PC-9 (cell line): ENCODE results near the gene SPACDR. TPM values are rescaled to one million over a fixed set of nuclear protein-coding genes. Genes with fewer than 3 reads are reported as not detected.

Experiments used
- BruUV-seq: library from RNA; stranded (reverse); fragments of 400-500 nt; replicated peaks from 2 replicates; lab custom pipeline; 2021; lab: Mats Ljungman, UMichigan
- CTCF ChIA-PET: fragments of 300-600 bp; sonication (Branson Sonifier 250); formaldehyde crosslinking; loops from one replicate; lab custom pipeline; 2022; ENCODE audit warnings: antibody characterized with exemption; lab: Charles Lee
- POLR2A ChIA-PET: fragments of 300-600 bp; sonication (Branson Sonifier 250); formaldehyde crosslinking; loops from one replicate; lab custom pipeline; 2022; ENCODE audit warnings: antibody characterized with exemption; ENCODE audit not compliant: unreplicated experiment; lab: Charles Lee
- DNase-seq, 2 experiments: peaks; one replicate each; pipeline versions ENCODE4 v3.0.0 to v3.0.0-alpha.2; 2015 to 2022; ENCODE audit warnings: mixed read lengths in 1 of 2
- H2AFZ ChIP-seq: fragments of 200-600 bp; sonication (generic); 2 replicates; pipeline ENCODE4 v1.8.1; 2017; ENCODE audit warnings: antibody characterized with exemption
- H3F3A ChIP-seq: fragments of 200-600 bp; sonication (generic); 2 replicates; pipeline ENCODE4 v1.8.1; 2017; ENCODE audit warnings: antibody characterized with exemption, mild to moderate bottlenecking, low read depth; ENCODE audit not compliant: insufficient read depth
- H3K27ac ChIP-seq: fragments of 200-600 bp; sonication (generic); 2 replicates; pipeline ENCODE4 v1.6.1; 2016; ENCODE audit warnings: mixed run types
- H3K27me3 ChIP-seq: fragments of 200-600 bp; sonication (generic); 2 replicates; pipeline ENCODE4 v1.6.1; 2016; ENCODE audit warnings: low read depth, mixed run types; ENCODE audit not compliant: insufficient read depth
- H3K36me3 ChIP-seq: fragments of 200-600 bp; sonication (generic); 2 replicates; pipeline ENCODE4 v1.6.1; 2016; ENCODE audit warnings: low read depth, mixed run types
- H3K4me1 ChIP-seq: fragments of 200-600 bp; sonication (generic); replicated peaks from 2 replicates; pipeline ENCODE4 v1.6.1; 2016; ENCODE audit warnings: mixed run types; ENCODE audit not compliant: insufficient read depth
- H3K4me2 ChIP-seq: fragments of 200-600 bp; sonication (generic); 2 replicates; pipeline ENCODE4 v1.6.1; 2017; ENCODE audit warnings: mixed run types
- H3K4me3 ChIP-seq: fragments of 200-600 bp; sonication (generic); 2 replicates; pipeline ENCODE4 v1.6.1; 2016; ENCODE audit warnings: mixed run types
- H3K79me2 ChIP-seq: fragments of 200-600 bp; sonication (generic); 2 replicates; pipeline ENCODE4 v1.6.1; 2017; ENCODE audit warnings: low read depth, mixed run types
- H3K9me2 ChIP-seq: fragments of 200-600 bp; sonication (generic); 2 replicates; pipeline ENCODE4 v1.8.1; 2017; ENCODE audit warnings: mild to moderate bottlenecking; ENCODE audit not compliant: insufficient read depth
- H3K9me3 ChIP-seq: fragments of 200-600 bp; sonication (generic); 2 replicates; pipeline ENCODE4 v1.8.1; 2016; ENCODE audit warnings: low read depth; ENCODE audit not compliant: insufficient read depth
- H4K20me1 ChIP-seq: fragments of 200-600 bp; sonication (generic); 2 replicates; pipeline ENCODE4 v1.8.1; 2017; ENCODE audit not compliant: insufficient read depth
- CTCF ChIP-seq: fragments of 200-600 bp; sonication (generic); conservative IDR thresholded peaks from 2 replicates; pipeline ENCODE4 v1.6.1; 2017; ENCODE audit warnings: mixed run types, antibody characterized with exemption, mild to moderate bottlenecking, moderate library complexity
- EZH2 ChIP-seq: fragments of 200-600 bp; sonication (generic); IDR thresholded peaks from 2 replicates; pipeline ENCODE4 v1.8.0; 2017; ENCODE audit warnings: antibody characterized with exemption, low read depth
- intact Hi-C: fragments of 100-400 bp; cut with micrococcal nuclease; formaldehyde crosslinking; loops from one replicate; pipeline ENCODE4 v1.10.0; 2022; ENCODE audit not compliant: unreplicated experiment
- total RNA-seq: library from RNA; stranded (reverse); gene quantifications from 2 replicates; pipeline ENCODE4 v1.2.3, GENCODE V29; 2021

Gene SPACDR
- total RNA-seq, 1 experiment from 2014 or later, result 1.4 TPM

- H2AFZ ChIP-seq, result no peak overlapping the region
- no peak overlapping the region for H3K4me3 ChIP-seq
- no peak for TF ChIP-seq EZH2
- TF ChIP-seq CTCF, result no peak
- no peak overlapping the region for H3K4me2 ChIP-seq
- no peaks in the 10 kb centered on the region for H3K79me2 ChIP-seq
- no TSS peak for BruUV-seq
- H3K9me3 ChIP-seq, result no peaks in the 10 kb centered on the region
- no peaks in the 10 kb centered on the region for H3K4me1 ChIP-seq
- intact Hi-C loops, result no loop called here
- DNase-seq, result no peak
- no peak overlapping the region for H3K27ac ChIP-seq
- H3K9me2 ChIP-seq, result no peaks in the 10 kb centered on the region
- H3K27me3 ChIP-seq, result no peaks in the 10 kb centered on the region
- 0 out of 2 replicates have a peak, but pooled peaks cover 4% of the 10 kb centered on the region for H4K20me1 ChIP-seq
- CTCF ChIA-PET, result no interaction called here
- H3F3A ChIP-seq, result peaks cover 14% of the 10 kb centered on the region; the same call in 1 of the 2 replicates
- POLR2A ChIA-PET, result no interaction called here
- H3K36me3 ChIP-seq, result no peaks in the 10 kb centered on the region
Measured at GRCh38 chr7:100471021-100471420, 7.0 kb upstream of the SPACDR start.

GRCh38 chr7:100469227-100470044 is 5.4 kb upstream of the SPACDR start:
- Histone ChIP-seq H3F3A (peaks cover 8% of the 10 kb centered on the region; the same call in 1 of the 2 replicates), H3K27me3 (no peaks in the 10 kb centered on the region), H3K4me1 (no peaks in the 10 kb centered on the region), H3K27ac (no peak overlapping the region), H3K9me2 (no peaks in the 10 kb centered on the region), H2AFZ (no peak overlapping the region), H3K4me3 (no peak overlapping the region), H3K4me2 (no peak overlapping the region), H3K36me3 (no peaks in the 10 kb centered on the region), H3K79me2 (no peaks in the 10 kb centered on the region), H4K20me1 (no peaks in the 10 kb centered on the region), H3K9me3 (no peaks in the 10 kb centered on the region)
- ChIA-PET POLR2A (interaction anchor here (0.6 to 0.7 kb wide), 3 partner anchors 258 to 745 kb away, joined by 3 to 15 read pairs (median 7); no protein-coding TSS in a partner anchor), CTCF (interaction anchor here (0.5 to 1.3 kb wide), 14 partner anchors 9 to 1060 kb away, joined by 3 to 18 read pairs (median 4); partner anchors contain the start of genes BUD31 and TSC22D4)
- intact Hi-C loops, result loop anchor here (1.0 to 5.0 kb wide), 3 partner anchors 90 to 383 kb away; partner anchors contain the start of genes GIGYF1 and SLC12A9
- peak; percentile 54 to 85 for DNase-seq
- TF ChIP-seq CTCF, result peak; percentile 88
- TF ChIP-seq EZH2, result no peak
- no TSS peak for BruUV-seq

- H3K4me2 ChIP-seq, result no peak overlapping the region
- BruUV-seq, result no TSS peak
- no peaks in the 10 kb centered on the region for H3K36me3 ChIP-seq
- intact Hi-C loops, result loop anchor here (5.0 kb wide), 1 partner anchor 224 kb away; the partner anchor contains the start of gene GIGYF1
- ChIA-PET CTCF (interaction anchor here (0.7 kb wide), 1 partner anchor 107 kb away, joined by 3 read pairs; no protein-coding TSS in a partner anchor), POLR2A (no interaction called here)
- no peak for DNase-seq
- H3K9me3 ChIP-seq, result no peaks in the 10 kb centered on the region
- no peaks in the 10 kb centered on the region for H3K9me2 ChIP-seq
- TF ChIP-seq EZH2, result no peak
- no peak for TF ChIP-seq CTCF
- no peak overlapping the region for H2AFZ ChIP-seq
- no peaks in the 10 kb centered on the region for H3K79me2 ChIP-seq
- H4K20me1 ChIP-seq, result no peaks in the 10 kb centered on the region
- H3K27me3 ChIP-seq, result no peaks in the 10 kb centered on the region
- no peaks in the 10 kb centered on the region for H3K4me1 ChIP-seq
- no peak overlapping the region for H3K4me3 ChIP-seq
- peaks cover 8% of the 10 kb centered on the region; the same call in 1 of the 2 replicates for H3F3A ChIP-seq
- H3K27ac ChIP-seq, result no peak overlapping the region
Measured at GRCh38 chr7:100467638-100468373, 3.7 kb upstream of the SPACDR start.
